AG10803 (cell line): ENCODE measurements around the gene KLF6.

Experiments used
- DNase-seq: peaks from one replicate; pipeline ENCODE4 v3.0.0; 2010; ENCODE audit warnings: low read depth
- H3K4me3 ChIP-seq: 2 replicates; pipeline ENCODE4 v1.5.1; 2011; ENCODE audit warnings: mild to moderate bottlenecking, low read length, control low read depth
- TF ChIP-seq, protein P1 (sequence below): conservative IDR thresholded peaks from 2 replicates; pipeline ENCODE4 v1.5.1; 2011; ENCODE audit warnings: mild to moderate bottlenecking, low read length, control low read depth, inconsistent platforms

KLF6 gene

DNA sequence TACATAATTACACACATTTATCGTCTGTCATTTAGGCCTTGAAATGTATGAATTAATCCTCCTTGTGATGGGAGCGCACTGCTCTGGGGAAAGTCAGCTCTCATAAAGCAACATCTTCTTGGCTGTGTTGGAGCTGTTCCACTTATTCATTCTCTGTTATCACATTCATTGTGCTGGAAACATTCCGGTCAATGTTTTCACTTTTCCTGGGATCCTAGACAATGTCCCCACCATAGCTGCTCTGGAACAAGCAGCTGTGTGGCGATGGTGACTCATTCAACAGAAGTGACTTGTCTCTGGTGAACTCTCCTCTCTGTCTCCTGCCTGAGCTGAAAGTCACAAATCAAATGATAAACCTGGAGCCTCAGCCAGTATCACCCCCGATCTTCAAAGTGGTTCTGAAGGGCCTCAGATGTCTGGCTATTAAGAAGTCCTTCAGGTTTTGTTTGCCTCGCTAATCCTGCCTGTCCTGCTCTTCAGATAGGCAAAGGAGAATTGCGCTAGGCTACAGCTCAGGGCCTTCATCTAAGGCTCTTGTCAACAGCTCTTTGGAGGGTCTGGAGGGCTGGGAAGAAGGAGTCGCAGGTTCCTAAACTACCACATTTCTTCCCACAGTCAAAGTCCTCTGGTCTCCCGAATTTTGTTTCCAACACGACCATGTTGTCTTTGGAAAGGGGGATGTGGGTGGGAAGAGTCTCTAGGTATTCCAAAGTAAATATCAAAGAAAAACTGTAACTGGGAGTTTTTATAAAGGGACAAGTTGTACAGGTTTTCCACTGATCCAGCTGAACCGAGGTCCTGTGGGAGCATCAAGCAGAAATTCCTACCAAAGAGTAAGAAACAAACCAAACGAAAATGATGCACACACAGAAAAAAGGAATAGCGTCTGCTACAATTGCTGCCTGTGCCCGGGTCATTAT lies 29.3 kb downstream of the KLF6 start:
- TF ChIP-seq, protein P1, sequence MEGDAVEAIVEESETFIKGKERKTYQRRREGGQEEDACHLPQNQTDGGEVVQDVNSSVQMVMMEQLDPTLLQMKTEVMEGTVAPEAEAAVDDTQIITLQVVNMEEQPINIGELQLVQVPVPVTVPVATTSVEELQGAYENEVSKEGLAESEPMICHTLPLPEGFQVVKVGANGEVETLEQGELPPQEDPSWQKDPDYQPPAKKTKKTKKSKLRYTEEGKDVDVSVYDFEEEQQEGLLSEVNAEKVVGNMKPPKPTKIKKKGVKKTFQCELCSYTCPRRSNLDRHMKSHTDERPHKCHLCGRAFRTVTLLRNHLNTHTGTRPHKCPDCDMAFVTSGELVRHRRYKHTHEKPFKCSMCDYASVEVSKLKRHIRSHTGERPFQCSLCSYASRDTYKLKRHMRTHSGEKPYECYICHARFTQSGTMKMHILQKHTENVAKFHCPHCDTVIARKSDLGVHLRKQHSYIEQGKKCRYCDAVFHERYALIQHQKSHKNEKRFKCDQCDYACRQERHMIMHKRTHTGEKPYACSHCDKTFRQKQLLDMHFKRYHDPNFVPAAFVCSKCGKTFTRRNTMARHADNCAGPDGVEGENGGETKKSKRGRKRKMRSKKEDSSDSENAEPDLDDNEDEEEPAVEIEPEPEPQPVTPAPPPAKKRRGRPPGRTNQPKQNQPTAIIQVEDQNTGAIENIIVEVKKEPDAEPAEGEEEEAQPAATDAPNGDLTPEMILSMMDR: no peak
- DNase-seq: peak; percentile 46
- H3K4me3 ChIP-seq: no peak overlapping the region

DNA sequence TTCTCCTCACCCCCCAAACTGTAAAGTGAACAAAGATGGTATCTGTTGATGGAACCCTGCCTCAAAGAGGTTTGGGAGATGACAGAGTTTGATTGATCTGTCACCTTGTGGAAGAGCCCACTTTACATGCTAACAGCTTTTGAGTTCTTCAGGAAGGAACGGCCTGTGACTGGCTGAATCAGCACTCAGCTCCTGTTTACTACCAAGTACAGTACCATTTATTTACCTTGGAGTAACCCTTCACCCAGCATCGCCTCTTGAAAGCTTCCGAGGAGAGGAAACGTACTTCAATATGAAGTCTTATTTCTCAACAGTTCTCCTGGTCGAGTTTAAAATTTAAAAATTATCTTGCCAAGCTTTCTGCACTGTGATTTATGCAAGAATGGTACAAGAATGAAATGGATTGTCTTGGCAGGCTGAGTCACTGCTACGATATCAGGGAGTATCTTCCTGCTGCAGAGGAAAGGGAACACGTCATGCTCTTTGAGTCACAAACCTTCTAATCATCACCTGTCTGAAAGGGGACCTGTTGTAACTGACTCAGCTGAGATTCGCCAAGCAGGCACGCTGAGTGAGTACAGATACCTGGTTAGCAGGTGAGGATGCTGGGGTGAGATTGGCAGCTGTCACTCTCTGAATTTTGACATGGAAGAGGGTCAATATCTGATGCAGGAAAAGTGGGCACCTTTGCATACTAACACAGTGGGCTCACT lies 30.1 kb downstream of the KLF6 start:
- DNase-seq: peak; percentile 81
- TF ChIP-seq, protein P1: no peak
- no peak overlapping the region for H3K4me3 ChIP-seq

DNA sequence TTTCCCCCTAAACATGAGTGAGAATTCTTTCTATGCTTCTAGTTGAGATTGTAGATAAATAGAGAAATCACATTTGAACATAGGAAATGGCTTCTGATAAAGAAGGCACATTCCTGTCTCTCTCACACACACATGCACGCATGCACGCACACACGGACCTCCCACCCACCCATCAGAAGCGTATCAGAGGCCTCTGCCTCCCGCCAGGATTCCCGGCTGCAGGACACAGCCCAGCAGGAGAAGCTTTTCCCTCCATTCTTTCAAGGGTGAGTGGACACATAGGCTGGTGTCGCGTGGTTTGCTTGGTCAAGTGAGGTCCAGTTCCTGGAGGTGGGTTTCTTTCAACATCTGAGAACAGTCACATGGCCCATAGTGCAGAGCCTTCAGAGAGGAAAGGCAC lies 34.2 kb downstream of the KLF6 start:
- DNase-seq: no peak
- no peak overlapping the region for H3K4me3 ChIP-seq
- TF ChIP-seq, protein P1: no peak

DNA sequence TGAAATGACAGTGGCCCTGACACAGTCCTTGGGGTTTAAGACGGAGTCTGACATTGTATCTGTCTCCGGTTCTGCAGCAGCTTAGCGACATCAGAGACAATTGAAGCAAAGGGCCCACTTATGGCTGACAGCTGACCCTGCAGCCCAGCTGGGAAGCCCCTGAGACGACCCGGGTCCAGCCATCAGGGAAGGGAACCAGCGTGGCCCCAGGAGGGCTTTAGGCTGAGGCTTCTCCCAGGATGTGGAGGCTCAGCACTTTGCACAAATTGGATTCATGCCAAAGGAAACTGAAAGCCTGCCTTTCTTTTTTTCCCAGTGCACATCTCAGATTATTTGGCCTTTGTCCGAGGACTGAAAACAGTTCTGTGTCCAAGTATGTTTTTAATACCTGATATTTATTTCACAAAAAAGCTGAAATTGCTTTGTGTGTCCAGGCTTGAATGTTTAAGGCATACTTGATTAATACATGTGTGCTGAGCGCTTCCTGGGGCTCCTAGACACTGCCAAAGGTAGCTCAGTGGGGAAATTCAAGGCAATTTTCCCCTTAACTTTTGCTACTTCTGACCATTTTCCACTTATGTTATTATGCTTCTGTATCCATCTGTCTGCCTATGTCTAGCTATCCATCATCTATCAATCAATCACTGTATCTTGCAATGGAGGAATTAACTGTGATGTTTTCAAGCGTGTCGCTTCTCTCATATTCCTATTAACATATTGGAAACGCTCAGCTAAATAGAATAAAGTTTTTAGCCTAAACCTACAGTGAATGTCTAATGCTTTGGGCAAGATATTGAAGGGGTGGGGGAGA lies 34.8 kb downstream of the KLF6 start:
- H3K4me3 ChIP-seq: peak overlapping the region; percentile 37
- peak; percentile 46 for DNase-seq
- TF ChIP-seq, protein P1: no peak

DNA sequence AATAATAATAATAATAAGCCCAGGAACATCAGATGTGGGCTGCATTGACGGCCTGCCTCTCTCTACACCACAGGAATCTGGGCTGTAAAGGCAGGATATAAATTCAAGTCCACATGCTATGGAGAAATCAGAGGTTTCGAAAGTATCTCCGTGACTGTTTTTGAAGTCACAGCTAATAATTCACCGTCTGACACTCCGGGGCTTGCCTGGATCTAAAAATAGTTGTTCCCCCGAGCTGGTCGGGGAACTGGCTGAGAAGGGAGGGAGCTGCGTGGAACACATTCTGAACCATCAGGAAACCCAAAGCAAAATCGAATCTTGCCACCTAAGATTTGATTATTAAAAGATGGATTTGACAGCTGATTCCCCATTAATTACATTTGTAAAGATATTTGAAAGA lies 35.4 kb downstream of the KLF6 start:
- H3K4me3 ChIP-seq: peak overlapping the region; percentile 37
- DNase-seq: peak; percentile 94
- TF ChIP-seq, protein P1: no peak

DNA sequence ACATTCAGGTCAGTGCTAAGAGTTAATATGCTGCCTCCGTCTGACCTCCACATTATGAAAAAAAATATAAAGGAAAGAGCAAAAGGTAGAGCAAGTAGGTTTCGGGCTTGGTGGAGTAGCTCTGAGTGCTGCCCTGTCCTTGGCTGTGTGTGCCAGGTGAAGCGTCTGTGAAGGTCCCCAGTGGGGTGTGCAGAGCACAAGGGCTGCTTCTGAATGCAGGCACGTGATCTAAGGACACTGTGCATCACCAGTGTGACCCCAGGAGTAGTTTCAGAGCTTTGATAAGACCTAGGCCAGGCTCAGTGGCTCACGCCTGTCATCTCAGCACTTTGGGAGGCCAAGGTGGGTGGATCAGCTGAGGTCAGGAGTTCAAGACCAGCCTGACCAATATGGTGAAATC lies 36.0 kb downstream of the KLF6 start:
- TF ChIP-seq, protein P1: no peak
- H3K4me3 ChIP-seq: no peak overlapping the region
- no peak for DNase-seq
